KMS-11 (cell line): ENCODE measurements around the gene GRIK1.

Experiments used
- H2AFZ ChIP-seq: fragments of 200-600 bp; sonication (generic); 2 replicates; pipeline ENCODE4 v1.6.1; 2016; ENCODE audit warnings: antibody characterized with exemption, mixed run types, low read depth
- H3K27ac ChIP-seq: fragments of 200-600 bp; sonication (generic); 2 replicates; pipeline ENCODE4 v1.6.1; 2016; ENCODE audit warnings: mild to moderate bottlenecking, mixed run types
- H3K27me3 ChIP-seq: fragments of 200-600 bp; sonication (generic); 2 replicates; pipeline ENCODE4 v1.6.1; 2017; ENCODE audit warnings: mild to moderate bottlenecking, low read depth, mixed run types, moderate library complexity; ENCODE audit not compliant: insufficient read depth
- H3K36me3 ChIP-seq: fragments of 200-600 bp; sonication (generic); 2 replicates; pipeline ENCODE4 v1.6.1; 2017; ENCODE audit warnings: mild to moderate bottlenecking, mixed run types; ENCODE audit not compliant: insufficient read depth
- H3K4me1 ChIP-seq: fragments of 200-600 bp; sonication (generic); 2 replicates; pipeline ENCODE4 v1.6.1; 2016; ENCODE audit warnings: mild to moderate bottlenecking, low read depth, mixed run types; ENCODE audit not compliant: poor library complexity, severe bottlenecking
- H3K4me2 ChIP-seq: fragments of 200-600 bp; sonication (generic); 2 replicates; pipeline ENCODE4 v1.7.0; 2016; ENCODE audit warnings: mild to moderate bottlenecking, mixed run types
- H3K4me3 ChIP-seq: fragments of 200-600 bp; sonication (generic); IDR thresholded peaks from 2 replicates; pipeline ENCODE4 v1.6.1; 2017; ENCODE audit warnings: low read depth, low read length, mixed read lengths; ENCODE audit not compliant: insufficient read depth
- H3K79me2 ChIP-seq: fragments of 200-600 bp; sonication (generic); 2 replicates; pipeline ENCODE4 v1.6.1; 2016; ENCODE audit warnings: low read depth, mixed run types; ENCODE audit not compliant: insufficient read depth
- H3K9ac ChIP-seq: fragments of 200-600 bp; sonication (generic); 2 replicates; pipeline ENCODE4 v1.6.1; 2016; ENCODE audit warnings: mild to moderate bottlenecking, mixed run types
- H4K20me1 ChIP-seq: fragments of 200-600 bp; sonication (generic); 2 replicates; pipeline ENCODE4 v1.6.1; 2016; ENCODE audit warnings: mild to moderate bottlenecking, mixed run types; ENCODE audit not compliant: insufficient read depth
- CTCF ChIP-seq: fragments of 200-600 bp; sonication (generic); conservative IDR thresholded peaks from 2 replicates; pipeline ENCODE4 v1.6.1; 2017; ENCODE audit warnings: low read depth, mild to moderate bottlenecking, antibody characterized with exemption, low read length, moderate library complexity, mixed read lengths

The GRIK1 gene

GRCh38 chr21:29661672-29662442 is 277.9 kb downstream of the GRIK1 start:
- no peak overlapping the region for H3K4me3 ChIP-seq
- H3K4me1 ChIP-seq: no peaks in the 10 kb centered on the region
- H3K4me2 ChIP-seq: no peak overlapping the region
- H3K27me3 ChIP-seq: no peaks in the 10 kb centered on the region
- H3K9ac ChIP-seq: no peak overlapping the region
- no peaks in the 10 kb centered on the region for H4K20me1 ChIP-seq
- H3K79me2 ChIP-seq: no peaks in the 10 kb centered on the region
- H2AFZ ChIP-seq: no peak overlapping the region
- no peak for TF ChIP-seq CTCF
- H3K36me3 ChIP-seq: no peaks in the 10 kb centered on the region
- no peak overlapping the region for H3K27ac ChIP-seq

GRCh38 chr21:29660047-29660720 is 279.6 kb downstream of the GRIK1 start:
- no peak overlapping the region for H3K4me2 ChIP-seq
- H4K20me1 ChIP-seq: no peaks in the 10 kb centered on the region

GRCh38 chr21:29658934-29659203 is 280.9 kb downstream of the GRIK1 start:
- H3K27me3 ChIP-seq: no peaks in the 10 kb centered on the region
- H4K20me1 ChIP-seq: no peaks in the 10 kb centered on the region
- no peak overlapping the region for H3K4me2 ChIP-seq
- no peaks in the 10 kb centered on the region for H3K4me1 ChIP-seq
- H3K9ac ChIP-seq: no peak overlapping the region
- no peak overlapping the region for H3K4me3 ChIP-seq
- no peaks in the 10 kb centered on the region for H3K36me3 ChIP-seq
- H3K27ac ChIP-seq: no peak overlapping the region
- TF ChIP-seq CTCF: no peak
- H2AFZ ChIP-seq: no peak overlapping the region
- no peaks in the 10 kb centered on the region for H3K79me2 ChIP-seq

More at GRCh38 chr21:29660047-29660720, 279.6 kb downstream of the GRIK1 start:
- TF ChIP-seq CTCF: no peak
- Histone ChIP-seq H2AFZ (no peak overlapping the region), H3K36me3 (no peaks in the 10 kb centered on the region), H3K4me1 (no peaks in the 10 kb centered on the region), H3K27me3 (no peaks in the 10 kb centered on the region), H3K79me2 (no peaks in the 10 kb centered on the region), H3K9ac (no peak overlapping the region), H3K27ac (no peak overlapping the region), H3K4me3 (no peak overlapping the region)

- TF ChIP-seq CTCF: no peak
- H3K27ac ChIP-seq: no peak overlapping the region
Measured at GRCh38 chr21:29658177-29658933, 281.4 kb downstream of the GRIK1 start.

More at GRCh38 chr21:29658177-29658933, 281.4 kb downstream of the GRIK1 start:
- no peaks in the 10 kb centered on the region for H3K27me3 ChIP-seq
- H2AFZ ChIP-seq: no peak overlapping the region
- H3K4me3 ChIP-seq: no peak overlapping the region
- H4K20me1 ChIP-seq: no peaks in the 10 kb centered on the region
- H3K79me2 ChIP-seq: no peaks in the 10 kb centered on the region
- no peaks in the 10 kb centered on the region for H3K36me3 ChIP-seq
- H3K4me2 ChIP-seq: no peak overlapping the region
- no peaks in the 10 kb centered on the region for H3K4me1 ChIP-seq
- no peak overlapping the region for H3K9ac ChIP-seq
